Neural progenitor cell (in vitro differentiated cells): ENCODE data around the gene INO80C. TPM values are rescaled to one million over a fixed set of nuclear protein-coding genes. Genes with fewer than 3 reads are reported as not detected.
A peak's percentile ranks its signal among the peaks of the same experiment; 100 is the strongest.

Source experiments
- DNase-seq: peaks from one replicate; pipeline ENCODE4 v3.0.0-alpha.2; 2016; ENCODE audit warnings: low spot score
- H2AFZ ChIP-seq: fragments of 200-600 bp; sonication (generic); replicated peaks from 2 replicates; pipeline ENCODE4 v1.6.1; 2016; ENCODE audit warnings: antibody characterized with exemption
- H3F3A ChIP-seq: fragments of 200-600 bp; sonication (generic); 2 replicates; pipeline ENCODE4 v1.6.1; 2016; ENCODE audit warnings: antibody characterized with exemption, low read depth
- H3K27ac ChIP-seq: fragments of 200-600 bp; sonication (generic); 2 replicates; pipeline ENCODE4 v1.5.1; 2016; ENCODE audit warnings: mild to moderate bottlenecking
- H3K27me3 ChIP-seq: fragments of 200-600 bp; sonication (generic); 2 replicates; pipeline ENCODE4 v1.6.1; 2016; ENCODE audit warnings: mild to moderate bottlenecking, moderate library complexity
- H3K36me3 ChIP-seq: fragments of 200-600 bp; sonication (generic); 2 replicates; pipeline ENCODE4 v1.5.1; 2016
- H3K4me1 ChIP-seq: fragments of 200-600 bp; sonication (generic); 2 replicates; pipeline ENCODE4 v1.6.1; 2016; ENCODE audit warnings: mixed run types
- H3K4me2 ChIP-seq: fragments of 200-600 bp; sonication (generic); 2 replicates; pipeline ENCODE4 v1.6.1; 2016
- H3K4me3 ChIP-seq: fragments of 200-600 bp; sonication (generic); 2 replicates; pipeline ENCODE4 v1.5.1; 2016
- H3K79me2 ChIP-seq: fragments of 200-600 bp; sonication (generic); 2 replicates; pipeline ENCODE4 v1.6.1; 2016; ENCODE audit warnings: low read depth
- H3K9ac ChIP-seq: fragments of 200-600 bp; sonication (generic); 2 replicates; pipeline ENCODE4 v1.6.1; 2016
- H3K9me3 ChIP-seq: fragments of 200-600 bp; sonication (generic); 2 replicates; pipeline ENCODE4 v1.5.1; 2016; ENCODE audit warnings: low read depth
- H4K20me1 ChIP-seq: fragments of 200-600 bp; sonication (generic); 2 replicates; pipeline ENCODE4 v1.6.1; 2016; ENCODE audit warnings: low read depth
- H3K27ac Mint-ChIP-seq: 3 replicates; pipeline ENCODE4 v1.8.0; 2021; ENCODE audit warnings: mixed read lengths
- H3K27me3 Mint-ChIP-seq: 2 replicates; pipeline ENCODE4 v1.8.0; 2022; ENCODE audit warnings: low read depth, mild to moderate bottlenecking, inconsistent platforms, moderate library complexity, mixed read lengths; ENCODE audit not compliant: insufficient read depth
- H3K36me3 Mint-ChIP-seq: 3 replicates; pipeline ENCODE4 v1.8.0; 2021; ENCODE audit warnings: mixed read lengths
- H3K4me1 Mint-ChIP-seq: 3 replicates; pipeline ENCODE4 v1.8.0; 2021; ENCODE audit warnings: mixed read lengths
- H3K4me3 Mint-ChIP-seq: 3 replicates; pipeline ENCODE4 v1.8.0; 2021; ENCODE audit warnings: mild to moderate bottlenecking, moderate library complexity, mixed read lengths
- H3K9me3 Mint-ChIP-seq: 3 replicates; pipeline ENCODE4 v1.8.0; 2020; ENCODE audit warnings: mixed read lengths
- CTCF ChIP-seq: fragments of 200-600 bp; sonication (generic); IDR thresholded peaks from 2 replicates; pipeline ENCODE4 v1.5.1; 2017; ENCODE audit warnings: antibody characterized with exemption, mild to moderate bottlenecking
- EZH2 ChIP-seq: fragments of 200-600 bp; sonication (generic); IDR thresholded peaks from 2 replicates; pipeline ENCODE4 v1.6.1; 2017; ENCODE audit warnings: antibody characterized with exemption, mild to moderate bottlenecking, moderate library complexity
- EZH2phosphoT487 ChIP-seq: fragments of 200-600 bp; sonication (generic); IDR thresholded peaks from 2 replicates; pipeline ENCODE4 v1.6.1; 2017; ENCODE audit warnings: antibody characterized with exemption
- total RNA-seq: library from RNA; depleted of rRNA; stranded (reverse); fragments of >200 nt; gene quantifications from 2 replicates; pipeline ENCODE4 v1.2.3, GENCODE V29; 2015; ENCODE audit warnings: low replicate concordance

The INO80C gene
- total RNA-seq, 1 donor from 2014 or later: 13.2 TPM

- H4K20me1 ChIP-seq: no peaks in the 10 kb centered on the region
- no peaks in the 10 kb centered on the region for H3K79me2 ChIP-seq
- H3F3A ChIP-seq: no peaks in the 10 kb centered on the region
- DNase-seq: no peak
- Mint-ChIP-seq H3K36me3 (no peaks in the 10 kb centered on the region), H3K27ac (peak overlapping the region; percentile 35), H3K4me3 (no peak overlapping the region), H3K9me3 (no peaks in the 10 kb centered on the region), H3K4me1 (peaks cover 4% of the 10 kb centered on the region), H3K27me3 (no peaks in the 10 kb centered on the region)
- H3K27me3 ChIP-seq: no peaks in the 10 kb centered on the region
- H3K9ac ChIP-seq: no peak overlapping the region
- H3K27ac ChIP-seq: no peak overlapping the region
- H3K4me2 ChIP-seq: no peak overlapping the region
- TF ChIP-seq CTCF (no peak), EZH2phosphoT487 (no peak), EZH2 (no peak)
- H3K9me3 ChIP-seq: no peaks in the 10 kb centered on the region
- H3K4me1 ChIP-seq: no peaks in the 10 kb centered on the region
- H3K36me3 ChIP-seq: no peaks in the 10 kb centered on the region
- H2AFZ ChIP-seq: no peak overlapping the region
- no peak overlapping the region for H3K4me3 ChIP-seq
Observed at GRCh38 chr18:35443847-35444246, 53.9 kb downstream of the INO80C start.

DNA sequence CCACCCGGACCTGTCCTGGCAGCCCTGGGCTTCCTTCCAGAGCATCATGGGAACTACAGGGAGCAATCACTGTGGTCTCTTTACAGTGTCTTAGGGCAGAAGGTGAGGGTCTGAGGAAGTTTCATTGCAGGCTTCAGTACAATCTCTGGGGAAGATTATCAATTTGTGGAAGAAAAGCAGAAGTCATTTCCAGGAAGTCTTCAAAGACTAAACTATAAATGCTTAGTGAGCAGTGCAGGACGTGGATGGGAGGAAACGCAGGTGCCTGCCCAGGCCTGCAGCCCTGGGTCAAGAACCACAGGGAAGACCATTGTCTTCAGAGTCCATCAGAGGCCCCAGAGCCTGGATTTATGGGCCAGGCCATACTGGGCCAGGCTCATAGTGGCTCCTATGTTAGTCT is 54.3 kb downstream of the INO80C start:
- Mint-ChIP-seq H3K4me3 (no peak overlapping the region), H3K36me3 (no peaks in the 10 kb centered on the region), H3K27me3 (no peaks in the 10 kb centered on the region), H3K9me3 (no peaks in the 10 kb centered on the region), H3K4me1 (peaks cover 9% of the 10 kb centered on the region), H3K27ac (peak overlapping the region; percentile 35)
- Histone ChIP-seq H3K27ac (no peak overlapping the region), H3K4me1 (no peaks in the 10 kb centered on the region), H2AFZ (no peak overlapping the region), H3K9ac (no peak overlapping the region), H3K4me3 (no peak overlapping the region), H3F3A (no peaks in the 10 kb centered on the region), H4K20me1 (no peaks in the 10 kb centered on the region), H3K4me2 (no peak overlapping the region), H3K79me2 (no peaks in the 10 kb centered on the region), H3K27me3 (no peaks in the 10 kb centered on the region), H3K9me3 (no peaks in the 10 kb centered on the region), H3K36me3 (no peaks in the 10 kb centered on the region)
- no peak for DNase-seq
- TF ChIP-seq CTCF (no peak), EZH2phosphoT487 (no peak)

DNA sequence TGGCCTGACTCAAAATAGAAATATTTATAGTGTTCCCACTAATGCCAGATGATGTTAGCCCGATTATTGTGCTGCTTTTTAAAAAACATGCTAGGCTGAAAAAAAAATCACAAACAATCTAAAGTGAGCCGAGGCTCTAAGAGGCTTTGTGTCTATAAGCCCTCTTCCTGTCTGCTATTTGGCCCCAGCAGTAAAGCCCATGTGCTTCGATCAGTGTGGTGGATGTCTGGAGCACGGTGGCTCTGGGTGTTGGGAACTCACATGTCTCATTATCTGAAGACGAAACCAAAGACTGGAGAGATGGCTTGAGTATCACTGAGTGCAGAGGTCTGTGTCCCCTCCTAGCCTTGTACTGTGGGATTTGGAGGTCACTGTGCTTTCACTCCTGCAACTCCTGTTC is 55.1 kb downstream of the INO80C start:
- H3K36me3 ChIP-seq: no peaks in the 10 kb centered on the region
- Mint-ChIP-seq H3K27me3 (no peaks in the 10 kb centered on the region), H3K36me3 (no peaks in the 10 kb centered on the region), H3K4me3 (no peak overlapping the region), H3K9me3 (no peaks in the 10 kb centered on the region), H3K27ac (peak overlapping the region; percentile 6), H3K4me1 (peaks cover 11% of the 10 kb centered on the region)
- no peaks in the 10 kb centered on the region for H3K4me1 ChIP-seq
- no peak overlapping the region for H3K9ac ChIP-seq
- no peak overlapping the region for H3K4me3 ChIP-seq
- H3K27me3 ChIP-seq: no peaks in the 10 kb centered on the region
- no peaks in the 10 kb centered on the region for H3K79me2 ChIP-seq
- H3K9me3 ChIP-seq: no peaks in the 10 kb centered on the region
- H3K4me2 ChIP-seq: no peak overlapping the region
- H2AFZ ChIP-seq: peak overlapping the region; percentile 63
- TF ChIP-seq EZH2phosphoT487 (no peak), CTCF (no peak), EZH2 (no peak)
- DNase-seq: no peak
- no peak overlapping the region for H3K27ac ChIP-seq
- no peaks in the 10 kb centered on the region for H3F3A ChIP-seq
- H4K20me1 ChIP-seq: no peaks in the 10 kb centered on the region
